GM12891 (cell line): ENCODE results near the gene STRA6.

Experiments used
- PAX5 ChIP-seq: IDR thresholded peaks from 2 replicates; pipeline ENCODE4 v1.6.1; 2011; ENCODE audit warnings: low read length, moderate library complexity, mild to moderate bottlenecking; ENCODE audit not compliant: insufficient read depth, severe bottlenecking
- POLR2A ChIP-seq: IDR thresholded peaks from 2 replicates; pipeline ENCODE4 v1.6.1; 2011; ENCODE audit warnings: low read depth, low read length, control low read depth
- POLR2AphosphoS5 ChIP-seq: IDR thresholded peaks from 2 replicates; pipeline ENCODE4 v1.6.1; 2011; ENCODE audit warnings: low read depth, low read length, control low read depth
- POU2F2 ChIP-seq: IDR thresholded peaks from 2 replicates; pipeline ENCODE4 v1.6.1; 2011; ENCODE audit warnings: low read depth, mild to moderate bottlenecking, control low read depth, low read length, moderate library complexity
- SPI1 ChIP-seq: IDR thresholded peaks from 2 replicates; pipeline ENCODE4 v1.6.1; 2011; ENCODE audit warnings: low read depth, low read length, control low read depth
- TAF1 ChIP-seq: IDR thresholded peaks from 2 replicates; pipeline ENCODE4 v1.6.1; 2011; ENCODE audit warnings: low read depth, low read length, control low read depth

- TF ChIP-seq TAF1 (no peak), POLR2A (no peak), POLR2AphosphoS5 (no peak), PAX5 (no peak), POU2F2 (no peak), SPI1 (no peak)
Measured at GRCh38 chr15:74221399-74222239, 19.0 kb upstream of the STRA6 start.
